LNCaP clone FGC (cell line): ENCODE results near the gene MAU2.
"Not testable (repeated sequence)": the region's sequence is repeated elsewhere in the genome, so short reads cannot be mapped to it uniquely, and the experiment has no call there.

Source experiments
- DNase-seq: peaks from one replicate; pipeline ENCODE4 v3.0.0-alpha.2; 2011; ENCODE audit warnings: low read depth
- H3K4me3 ChIP-seq: 2 replicates; pipeline ENCODE4 v1.5.1; 2011; ENCODE audit warnings: mild to moderate bottlenecking, low read depth, low read length, control low read depth
- TF ChIP-seq, protein P1 (sequence below): IDR thresholded peaks from 2 replicates; pipeline ENCODE4 v1.5.1; 2012; ENCODE audit warnings: mild to moderate bottlenecking; ENCODE audit not compliant: control insufficient read depth, insufficient read depth; ENCODE audit errors: extremely low read depth

MAU2 gene

DNA sequence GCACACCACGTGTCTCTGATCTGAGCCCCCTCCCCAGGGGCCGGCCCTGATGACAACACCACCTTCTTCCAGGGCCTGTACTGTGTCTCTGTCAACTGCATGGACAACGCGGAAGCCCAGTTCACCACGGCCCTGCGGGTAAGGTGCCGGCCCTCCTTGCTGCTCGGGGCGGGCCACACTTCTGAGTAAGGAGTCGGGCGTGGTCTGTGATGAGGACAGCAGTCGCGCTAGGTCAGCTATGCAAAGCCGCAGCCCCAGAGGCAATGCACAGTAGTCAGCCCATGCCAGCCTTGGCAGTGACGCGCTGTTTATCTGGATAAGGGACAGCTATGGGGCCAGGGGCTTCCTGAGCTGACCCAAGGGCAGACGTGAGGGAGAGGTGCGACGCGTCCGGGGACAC lies 24.6 kb downstream of the MAU2 start:
- H3K4me3 ChIP-seq = no peak overlapping the region
- no peak for DNase-seq
- TF ChIP-seq, protein P1, sequence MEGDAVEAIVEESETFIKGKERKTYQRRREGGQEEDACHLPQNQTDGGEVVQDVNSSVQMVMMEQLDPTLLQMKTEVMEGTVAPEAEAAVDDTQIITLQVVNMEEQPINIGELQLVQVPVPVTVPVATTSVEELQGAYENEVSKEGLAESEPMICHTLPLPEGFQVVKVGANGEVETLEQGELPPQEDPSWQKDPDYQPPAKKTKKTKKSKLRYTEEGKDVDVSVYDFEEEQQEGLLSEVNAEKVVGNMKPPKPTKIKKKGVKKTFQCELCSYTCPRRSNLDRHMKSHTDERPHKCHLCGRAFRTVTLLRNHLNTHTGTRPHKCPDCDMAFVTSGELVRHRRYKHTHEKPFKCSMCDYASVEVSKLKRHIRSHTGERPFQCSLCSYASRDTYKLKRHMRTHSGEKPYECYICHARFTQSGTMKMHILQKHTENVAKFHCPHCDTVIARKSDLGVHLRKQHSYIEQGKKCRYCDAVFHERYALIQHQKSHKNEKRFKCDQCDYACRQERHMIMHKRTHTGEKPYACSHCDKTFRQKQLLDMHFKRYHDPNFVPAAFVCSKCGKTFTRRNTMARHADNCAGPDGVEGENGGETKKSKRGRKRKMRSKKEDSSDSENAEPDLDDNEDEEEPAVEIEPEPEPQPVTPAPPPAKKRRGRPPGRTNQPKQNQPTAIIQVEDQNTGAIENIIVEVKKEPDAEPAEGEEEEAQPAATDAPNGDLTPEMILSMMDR = no peak

DNA sequence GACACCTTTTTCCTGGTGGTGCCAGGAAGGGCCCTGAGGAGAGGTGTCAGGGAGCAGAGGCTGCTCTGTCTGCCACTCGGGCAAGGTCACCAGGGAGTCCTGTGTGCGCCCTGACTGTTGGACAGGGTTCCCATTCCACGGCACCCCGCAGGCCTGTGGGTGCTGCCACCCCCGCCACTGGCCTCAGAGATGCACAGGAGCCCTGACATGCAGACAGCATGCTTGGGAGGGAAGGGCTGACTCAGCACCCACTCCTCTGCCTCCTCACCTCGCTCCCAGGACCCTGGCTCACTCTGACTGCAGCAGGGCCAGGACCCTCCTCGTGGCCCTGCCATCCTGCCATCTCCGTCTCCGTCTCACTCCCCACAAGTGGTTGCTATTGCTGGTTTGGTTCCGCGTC lies 25.3 kb downstream of the MAU2 start:
- DNase-seq = no peak
- TF ChIP-seq, protein P1 = no peak
- no peak overlapping the region for H3K4me3 ChIP-seq

GRCh38 chr19:19347401-19348110 lies 26.9 kb downstream of the MAU2 start:
- TF ChIP-seq, protein P1 = no peak
- no peak for DNase-seq
- H3K4me3 ChIP-seq = no peak overlapping the region

- TF ChIP-seq, protein P1 = no peak
- DNase-seq = no peak
- no peak overlapping the region for H3K4me3 ChIP-seq
These were observed 27.6 kb downstream of the MAU2 start for GRCh38 chr19:19348266-19348665.

DNA sequence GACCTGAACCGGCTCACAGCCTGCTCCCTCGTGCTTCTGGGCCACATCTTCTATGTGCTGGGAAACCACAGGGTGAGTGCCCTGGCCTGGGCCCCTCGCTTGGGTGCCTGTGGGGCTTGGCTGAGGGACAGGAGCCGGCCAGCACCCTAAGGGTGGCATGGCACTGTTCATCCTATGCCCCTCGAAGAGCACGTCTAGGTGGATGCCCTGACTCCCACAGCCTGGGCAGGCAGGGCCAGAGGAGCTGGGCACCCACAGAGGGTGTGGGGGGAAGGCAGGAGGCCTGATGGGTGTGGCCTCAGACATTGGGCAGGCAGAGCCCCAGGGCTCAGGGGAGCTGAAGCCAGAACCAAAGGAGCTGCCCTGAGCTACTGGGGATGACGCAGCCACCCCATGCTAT lies 28.7 kb downstream of the MAU2 start:
- TF ChIP-seq, protein P1 = no peak
- no peak overlapping the region for H3K4me3 ChIP-seq
- no peak for DNase-seq

DNA sequence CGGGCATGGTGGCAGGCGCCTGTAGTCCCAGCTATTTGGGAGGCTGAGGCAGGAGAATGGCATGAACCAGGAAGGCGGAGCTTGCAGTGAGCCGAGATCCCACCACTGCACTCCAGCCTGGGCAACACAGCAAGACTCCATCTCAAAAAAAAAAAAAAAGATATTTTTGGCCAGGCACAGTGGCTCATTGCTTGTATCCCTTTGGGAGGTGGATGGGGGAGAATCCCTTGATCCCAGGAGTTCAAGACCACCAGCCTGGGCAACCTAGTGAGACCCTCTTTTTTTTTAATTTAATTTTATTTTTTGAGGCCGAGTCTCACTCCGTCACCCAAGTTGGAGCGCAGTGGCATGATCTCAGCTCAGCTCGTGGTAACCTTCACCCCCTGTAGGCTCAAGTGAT lies 30.1 kb downstream of the MAU2 start:
- DNase-seq = not testable (repeated sequence)

DNA sequence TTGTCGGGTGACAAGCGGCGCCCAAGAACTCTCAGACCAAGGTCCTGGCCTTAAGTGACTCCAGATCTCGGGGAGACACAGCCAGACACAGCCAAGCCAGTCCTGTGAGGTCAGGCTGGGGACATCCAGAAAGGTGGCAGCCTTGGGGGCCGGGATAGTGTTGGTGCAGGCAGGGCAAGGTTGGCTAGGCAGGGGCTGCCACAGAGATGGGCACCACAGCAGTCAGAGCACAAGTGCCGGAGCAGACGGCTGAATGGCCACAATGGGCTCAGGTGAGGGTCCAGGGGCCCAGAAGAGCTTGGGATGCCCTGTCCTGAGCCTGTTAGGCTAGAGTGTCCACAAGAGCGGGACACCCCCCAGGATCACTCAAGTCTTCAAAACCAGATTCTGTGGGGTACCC lies 32.2 kb downstream of the MAU2 start:
- H3K4me3 ChIP-seq = no peak overlapping the region
- TF ChIP-seq, protein P1 = no peak
- DNase-seq = no peak

More for the DNA sequence above, 30.1 kb downstream of the MAU2 start:
- not testable (repeated sequence) for H3K4me3 ChIP-seq
